ENCODE measurements around the gene GRB2. TPM values are rescaled to one million over a fixed set of nuclear protein-coding genes. Genes with fewer than 3 reads are reported as not detected.
A peak's percentile ranks its signal among the peaks of the same experiment; 100 is the strongest.

GRB2 gene
- total RNA-seq, 1 experiment from 2014 or later = 106 TPM

DNA sequence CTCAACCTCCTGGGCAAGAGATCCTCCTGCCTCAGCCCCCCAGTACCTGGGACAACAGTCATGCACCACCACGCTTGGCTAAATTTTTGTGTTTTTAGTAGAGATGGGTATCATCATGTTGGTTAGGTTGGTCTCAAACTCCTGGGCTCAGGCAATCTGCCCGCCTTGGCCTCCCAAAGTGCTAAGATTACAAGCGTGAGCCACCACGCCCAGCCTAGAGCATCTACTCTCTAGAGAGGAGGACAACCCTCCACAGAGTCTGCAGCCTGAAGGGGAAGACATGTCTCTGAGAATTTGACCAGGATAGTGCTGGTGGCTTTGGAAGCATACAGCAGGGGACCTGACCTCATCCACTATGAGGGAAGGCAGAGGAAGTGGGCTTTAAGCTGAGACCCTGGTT, 4.7 kb upstream of the GRB2 start:
- peaks cover 24% of the 10 kb centered on the region for H3K4me1 ChIP-seq (ENCODE audit: low read length)
- no peaks in the 10 kb centered on the region; the same call in 1 of the 2 replicates for H4K20me1 ChIP-seq (ENCODE audit: insufficient read depth, low read depth, low read length)
- DNase-seq = no peak
- H3K4me3 ChIP-seq (ENCODE audit: low read length) = no peak overlapping the region
- no peaks in the 10 kb centered on the region for H3K9me3 ChIP-seq (ENCODE audit: low read length)
- H2AFZ ChIP-seq (ENCODE audit: low read length) = no peak overlapping the region
- peaks cover 4% of the 10 kb centered on the region for H3K79me2 ChIP-seq (ENCODE audit: low read length)
- H3K9ac ChIP-seq (ENCODE audit: low read length) = no peak overlapping the region
- no peaks in the 10 kb centered on the region for H3K36me3 ChIP-seq (ENCODE audit: insufficient read depth, low read length)
- no peak overlapping the region for H3K27ac ChIP-seq (ENCODE audit: low read length)
- H3K4me2 ChIP-seq (ENCODE audit: low read depth, low read length, poor library complexity, severe bottlenecking) = no peak overlapping the region
- H3K9me2 ChIP-seq (replicated peaks; ENCODE audit: insufficient read depth, low read length) = no peaks in the 10 kb centered on the region
- H3K27me3 ChIP-seq (ENCODE audit: low read length) = no peaks in the 10 kb centered on the region

DNA sequence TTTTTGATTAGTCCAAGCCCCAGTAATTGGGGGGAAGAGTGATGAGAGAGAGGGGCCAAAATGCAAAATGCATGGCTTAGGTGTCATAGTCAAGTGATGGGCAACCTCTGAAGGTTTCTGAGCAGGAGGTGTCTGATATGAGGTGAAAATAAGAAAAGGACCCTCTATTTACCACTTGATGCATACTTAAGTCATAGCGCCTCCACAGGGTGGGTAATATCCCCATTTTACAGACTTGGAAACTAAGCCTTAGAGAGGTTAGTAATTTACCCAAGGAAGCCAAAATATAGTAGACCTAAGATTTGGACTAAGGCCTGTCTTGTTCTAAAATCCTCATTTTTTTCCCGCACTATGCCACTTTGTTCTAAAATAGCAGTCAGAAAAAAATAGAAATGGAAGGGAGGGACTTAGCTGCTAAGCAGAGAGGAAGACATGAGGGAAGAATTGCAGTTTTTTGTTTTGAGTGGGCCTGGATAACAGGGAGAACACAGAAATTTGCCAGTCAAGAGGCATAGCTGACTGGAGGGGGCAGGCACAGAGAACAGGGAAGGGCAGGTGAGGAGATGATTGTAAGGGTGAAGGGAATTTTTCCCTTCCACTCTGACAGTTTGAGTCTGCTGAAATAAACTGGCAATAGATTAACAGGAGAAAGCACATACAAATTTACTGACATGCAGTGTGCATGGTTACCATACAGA, 2.3 kb upstream of the GRB2 start:
- no peak for DNase-seq
- Histone ChIP-seq H3K9ac (ENCODE audit: low read length) (no peak overlapping the region), H3K4me2 (ENCODE audit: low read depth, low read length, poor library complexity, severe bottlenecking) (no peak overlapping the region), H3K79me2 (ENCODE audit: low read length) (peaks cover 27% of the 10 kb centered on the region), H3K9me3 (ENCODE audit: low read length) (no peaks in the 10 kb centered on the region), H4K20me1 (ENCODE audit: insufficient read depth, low read depth, low read length) (peaks cover 12% of the 10 kb centered on the region; the same call in 1 of the 2 replicates), H3K9me2 (replicated peaks; ENCODE audit: insufficient read depth, low read length) (no peaks in the 10 kb centered on the region), H3K4me3 (ENCODE audit: low read length) (no peak overlapping the region), H3K27me3 (ENCODE audit: low read length) (no peaks in the 10 kb centered on the region), H3K36me3 (ENCODE audit: insufficient read depth, low read length) (no peaks in the 10 kb centered on the region), H2AFZ (ENCODE audit: low read length) (no peak overlapping the region), H3K27ac (ENCODE audit: low read length) (no peak overlapping the region), H3K4me1 (ENCODE audit: low read length) (peaks cover 31% of the 10 kb centered on the region)

DNA sequence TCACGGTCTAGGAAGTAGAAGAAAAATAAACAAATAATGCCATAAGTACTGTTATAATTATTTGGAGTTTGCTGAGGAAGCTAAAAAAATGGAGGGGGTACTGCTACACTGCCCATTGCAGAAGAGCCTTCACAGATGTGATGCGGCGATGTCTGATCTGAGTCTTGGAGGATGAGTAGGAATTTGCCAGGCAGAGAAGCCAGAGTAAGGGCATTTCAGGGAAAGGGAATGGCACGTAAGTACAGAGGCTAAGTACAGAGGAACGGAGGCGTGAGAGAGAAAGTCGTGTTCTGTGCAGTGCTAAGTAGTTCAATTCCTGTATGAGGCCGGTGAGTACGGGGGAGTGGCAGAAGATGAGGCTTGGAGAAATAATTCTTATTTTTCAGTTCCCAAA, 741 bp upstream of the GRB2 start:
- no peaks in the 10 kb centered on the region for H3K27me3 ChIP-seq (ENCODE audit: low read length)
- H3K4me3 ChIP-seq (ENCODE audit: low read length) = peak overlapping the region; percentile 98
- no peak overlapping the region for H3K27ac ChIP-seq (ENCODE audit: low read length)
- H3K9me2 ChIP-seq (replicated peaks; ENCODE audit: insufficient read depth, low read length) = no peaks in the 10 kb centered on the region
- DNase-seq = no peak
- H3K9me3 ChIP-seq (ENCODE audit: low read length) = no peaks in the 10 kb centered on the region
- H3K79me2 ChIP-seq (ENCODE audit: low read length) = peaks cover 43% of the 10 kb centered on the region
- H2AFZ ChIP-seq (ENCODE audit: low read length) = peak overlapping the region; percentile 92
- H3K36me3 ChIP-seq (ENCODE audit: insufficient read depth, low read length) = peaks cover 11% of the 10 kb centered on the region; the same call in 1 of the 2 replicates
- H4K20me1 ChIP-seq (ENCODE audit: insufficient read depth, low read depth, low read length) = peaks cover 27% of the 10 kb centered on the region
- H3K4me2 ChIP-seq (ENCODE audit: low read depth, low read length, poor library complexity, severe bottlenecking) = peak overlapping the region; percentile 95
- peaks cover 34% of the 10 kb centered on the region for H3K4me1 ChIP-seq (ENCODE audit: low read length)
- peak overlapping the region; percentile 67 for H3K9ac ChIP-seq (ENCODE audit: low read length)

DNA sequence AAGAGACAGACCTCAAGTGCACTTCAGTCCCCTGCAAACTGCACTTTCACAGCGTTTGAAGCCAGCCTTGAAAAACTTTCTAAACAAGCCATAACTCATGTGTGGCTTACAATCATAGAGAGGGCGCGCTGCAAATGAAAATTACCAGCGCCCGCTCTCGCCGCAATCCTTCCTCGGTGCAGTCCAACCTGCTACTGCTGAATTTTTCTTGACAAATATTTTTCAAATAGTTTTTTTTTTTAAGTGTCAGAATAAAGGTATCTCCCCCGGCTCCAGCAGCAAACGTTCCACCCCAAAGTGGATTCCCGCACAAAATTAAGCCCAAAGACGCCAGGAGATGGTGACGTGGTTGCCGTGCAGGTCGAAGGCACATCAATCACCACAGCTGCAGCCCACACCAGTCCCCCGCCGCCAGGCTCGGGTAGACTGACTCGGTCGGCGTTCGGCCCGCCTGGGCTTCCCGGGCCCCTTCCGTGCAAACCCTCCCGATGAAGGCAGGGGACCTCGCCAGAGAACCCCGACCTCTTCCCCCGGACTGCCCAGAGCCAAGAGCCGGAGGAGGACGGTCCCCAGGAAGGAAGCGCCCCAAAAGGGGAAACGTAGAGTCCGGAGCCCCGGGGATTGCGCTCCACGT, 630 bp downstream of the GRB2 start:
- Histone ChIP-seq H2AFZ (ENCODE audit: low read length) (no peak overlapping the region), H3K79me2 (ENCODE audit: low read length) (peaks cover 57% of the 10 kb centered on the region), H3K27ac (ENCODE audit: low read length) (peak overlapping the region; percentile 88), H3K9me2 (replicated peaks; ENCODE audit: insufficient read depth, low read length) (no peaks in the 10 kb centered on the region), H3K36me3 (ENCODE audit: insufficient read depth, low read length) (peaks cover 17% of the 10 kb centered on the region), H3K4me2 (ENCODE audit: low read depth, low read length, poor library complexity, severe bottlenecking) (peak overlapping the region; percentile 73), H3K9me3 (ENCODE audit: low read length) (no peaks in the 10 kb centered on the region), H3K4me1 (ENCODE audit: low read length) (peaks cover 34% of the 10 kb centered on the region), H4K20me1 (ENCODE audit: insufficient read depth, low read depth, low read length) (peaks cover 34% of the 10 kb centered on the region), H3K4me3 (ENCODE audit: low read length) (peak overlapping the region; percentile 98), H3K27me3 (ENCODE audit: low read length) (no peaks in the 10 kb centered on the region), H3K9ac (ENCODE audit: low read length) (peak overlapping the region; percentile 98)
- peak; percentile 78 for DNase-seq

DNA sequence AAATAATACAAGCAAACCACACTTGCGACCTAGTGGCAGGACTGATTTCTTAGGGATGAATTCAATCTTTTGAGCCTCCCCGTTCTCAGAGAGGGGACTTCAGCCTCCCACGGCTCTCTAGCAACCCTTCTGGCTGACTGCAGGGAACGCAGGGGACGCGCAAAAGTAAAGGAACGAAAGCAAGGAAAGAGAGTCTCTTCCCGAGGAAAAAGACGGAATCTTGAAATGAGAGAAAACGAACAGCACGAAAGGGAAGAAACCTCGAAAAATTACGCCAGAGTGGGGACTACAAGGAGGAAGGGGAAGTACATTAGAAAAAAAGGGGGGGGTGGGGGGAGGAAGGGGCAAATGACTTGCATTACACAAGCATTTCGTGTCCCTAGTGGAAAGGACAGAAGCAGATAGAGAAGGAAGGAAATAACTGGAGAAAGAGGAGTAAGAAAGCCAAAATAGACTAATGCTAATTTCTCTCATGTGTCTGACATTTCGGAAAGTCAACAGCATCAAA, 1.2 kb downstream of the GRB2 start:
- Histone ChIP-seq H4K20me1 (ENCODE audit: insufficient read depth, low read depth, low read length) (peaks cover 34% of the 10 kb centered on the region), H3K36me3 (ENCODE audit: insufficient read depth, low read length) (peaks cover 17% of the 10 kb centered on the region), H3K9ac (ENCODE audit: low read length) (peak overlapping the region; percentile 98), H3K4me2 (ENCODE audit: low read depth, low read length, poor library complexity, severe bottlenecking) (peak overlapping the region; percentile 73), H3K4me3 (ENCODE audit: low read length) (peak overlapping the region; percentile 98), H2AFZ (ENCODE audit: low read length) (no peak overlapping the region), H3K4me1 (ENCODE audit: low read length) (peaks cover 33% of the 10 kb centered on the region), H3K27ac (ENCODE audit: low read length) (peak overlapping the region; percentile 88), H3K9me3 (ENCODE audit: low read length) (no peaks in the 10 kb centered on the region), H3K9me2 (replicated peaks; ENCODE audit: insufficient read depth, low read length) (no peaks in the 10 kb centered on the region), H3K27me3 (ENCODE audit: low read length) (no peaks in the 10 kb centered on the region), H3K79me2 (ENCODE audit: low read length) (peaks cover 62% of the 10 kb centered on the region)
- DNase-seq = peak; percentile 85

DNA sequence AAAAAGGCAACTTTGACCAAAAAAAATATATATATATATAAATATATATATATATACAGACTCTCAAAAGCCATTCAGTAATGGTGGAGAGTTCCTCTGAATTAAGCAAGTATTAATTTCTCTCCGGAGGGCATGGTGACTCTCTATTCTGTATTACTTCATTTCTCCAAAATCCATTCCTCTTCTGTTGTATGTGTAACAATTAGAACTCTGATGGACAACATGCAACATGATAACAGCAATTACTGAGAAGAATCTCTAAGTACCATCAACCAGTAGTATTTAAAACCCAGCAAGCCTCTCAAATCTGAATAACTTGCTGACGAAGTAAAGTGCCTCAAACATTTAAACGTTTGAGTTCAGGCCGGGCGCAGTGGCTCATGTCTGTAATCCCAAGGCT, 2.3 kb downstream of the GRB2 start:
- Histone ChIP-seq H3K4me2 (ENCODE audit: low read depth, low read length, poor library complexity, severe bottlenecking) (peak overlapping the region; percentile 73), H3K9ac (ENCODE audit: low read length) (peak overlapping the region; percentile 41), H3K79me2 (ENCODE audit: low read length) (peaks cover 74% of the 10 kb centered on the region), H3K4me3 (ENCODE audit: low read length) (peak overlapping the region; percentile 98), H3K9me3 (ENCODE audit: low read length) (no peaks in the 10 kb centered on the region), H3K27me3 (ENCODE audit: low read length) (no peaks in the 10 kb centered on the region), H3K4me1 (ENCODE audit: low read length) (peaks cover 31% of the 10 kb centered on the region), H2AFZ (ENCODE audit: low read length) (no peak overlapping the region), H3K27ac (ENCODE audit: low read length) (peak overlapping the region; percentile 88; the same call in 1 of the 2 replicates), H4K20me1 (ENCODE audit: insufficient read depth, low read depth, low read length) (peaks cover 34% of the 10 kb centered on the region), H3K9me2 (replicated peaks; ENCODE audit: insufficient read depth, low read length) (no peaks in the 10 kb centered on the region), H3K36me3 (ENCODE audit: insufficient read depth, low read length) (peaks cover 17% of the 10 kb centered on the region)
- DNase-seq = no peak

DNA sequence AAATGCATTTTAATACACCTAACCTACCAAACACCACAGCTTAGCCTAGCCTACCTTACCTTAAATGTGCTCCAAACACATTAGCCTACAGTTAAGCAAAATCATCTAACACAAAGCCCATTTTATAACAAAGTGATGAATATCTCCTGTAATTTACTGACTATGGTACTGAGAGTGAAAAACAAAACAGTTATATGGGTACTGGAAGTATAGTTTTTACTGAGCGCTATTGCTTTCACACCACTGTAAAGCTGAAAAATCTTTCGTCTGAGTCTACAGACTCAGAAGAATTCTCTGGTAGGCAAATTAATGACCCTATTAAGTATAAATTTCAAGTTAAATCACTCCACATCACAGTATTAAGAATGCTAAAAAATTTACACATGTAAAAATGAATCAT, 3.5 kb downstream of the GRB2 start:
- H3K27ac ChIP-seq (ENCODE audit: low read length) = peak overlapping the region; percentile 36
- no peak for DNase-seq

DNA sequence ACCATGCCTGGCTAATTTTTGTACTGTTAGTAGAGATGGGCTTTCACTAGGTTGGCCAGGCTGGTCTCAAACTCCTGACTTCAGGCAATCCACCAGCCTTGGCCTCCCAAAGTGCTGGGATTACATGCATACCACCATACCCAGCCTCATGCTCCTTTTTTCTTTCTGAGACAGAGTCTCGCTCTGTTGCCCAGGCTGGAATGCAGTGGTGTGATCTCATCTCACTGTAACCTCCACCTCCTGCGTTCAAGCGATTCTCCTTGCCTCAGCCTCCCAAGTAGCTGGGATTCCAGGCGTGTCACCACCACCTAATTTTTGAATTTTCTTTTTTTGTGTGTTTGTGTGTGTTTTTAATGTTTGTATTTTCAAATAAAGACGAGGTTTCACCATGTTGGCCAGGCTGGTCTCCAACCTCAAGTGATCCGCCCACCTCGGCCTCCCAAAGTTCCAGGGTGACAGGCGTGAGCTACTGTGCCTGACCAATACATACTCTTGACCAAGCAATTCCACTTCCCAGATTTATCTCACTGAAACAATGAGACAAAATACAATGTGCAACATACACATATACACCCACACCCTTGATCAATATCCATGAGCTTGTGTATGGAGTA, 5.0 kb downstream of the GRB2 start:
- Histone ChIP-seq H3K9me2 (replicated peaks; ENCODE audit: insufficient read depth, low read length) (no peaks in the 10 kb centered on the region), H3K79me2 (ENCODE audit: low read length) (peaks cover 99% of the 10 kb centered on the region), H4K20me1 (ENCODE audit: insufficient read depth, low read depth, low read length) (peaks cover 55% of the 10 kb centered on the region), H3K4me2 (ENCODE audit: low read depth, low read length, poor library complexity, severe bottlenecking) (no peak overlapping the region), H3K4me1 (ENCODE audit: low read length) (peaks cover 47% of the 10 kb centered on the region), H3K27me3 (ENCODE audit: low read length) (no peaks in the 10 kb centered on the region), H3K9ac (ENCODE audit: low read length) (no peak overlapping the region), H2AFZ (ENCODE audit: low read length) (no peak overlapping the region), H3K36me3 (ENCODE audit: insufficient read depth, low read length) (peaks cover 17% of the 10 kb centered on the region), H3K4me3 (ENCODE audit: low read length) (no peak overlapping the region), H3K27ac (ENCODE audit: low read length) (no peak overlapping the region), H3K9me3 (ENCODE audit: low read length) (no peaks in the 10 kb centered on the region)
- no peak for DNase-seq

More for the DNA sequence above, 3.5 kb downstream of the GRB2 start:
- no peaks in the 10 kb centered on the region for H3K27me3 ChIP-seq (ENCODE audit: low read length)
- no peaks in the 10 kb centered on the region for H3K9me3 ChIP-seq (ENCODE audit: low read length)
- H4K20me1 ChIP-seq (ENCODE audit: insufficient read depth, low read depth, low read length) = peaks cover 39% of the 10 kb centered on the region
- H3K36me3 ChIP-seq (ENCODE audit: insufficient read depth, low read length) = peaks cover 17% of the 10 kb centered on the region
- no peaks in the 10 kb centered on the region for H3K9me2 ChIP-seq (replicated peaks; ENCODE audit: insufficient read depth, low read length)
- H3K79me2 ChIP-seq (ENCODE audit: low read length) = peaks cover 84% of the 10 kb centered on the region
- H3K9ac ChIP-seq (ENCODE audit: low read length) = no peak overlapping the region
- no peak overlapping the region for H2AFZ ChIP-seq (ENCODE audit: low read length)
- peak overlapping the region; percentile 18 for H3K4me2 ChIP-seq (ENCODE audit: low read depth, low read length, poor library complexity, severe bottlenecking)
- H3K4me1 ChIP-seq (ENCODE audit: low read length) = peaks cover 41% of the 10 kb centered on the region
- no peak overlapping the region for H3K4me3 ChIP-seq (ENCODE audit: low read length)

All from Karpas-422 (cell line).